Measurements from ENCODE around the gene TMEM63B.
"Not testable (repeated sequence)": the region's sequence is repeated elsewhere in the genome, so short reads cannot be mapped to it uniquely, and the experiment has no call there.

Gene TMEM63B

GRCh38 chr6:44119704-44120262 is 7.6 kb upstream of the TMEM63B start:
- no peak for DNase-seq

DNA sequence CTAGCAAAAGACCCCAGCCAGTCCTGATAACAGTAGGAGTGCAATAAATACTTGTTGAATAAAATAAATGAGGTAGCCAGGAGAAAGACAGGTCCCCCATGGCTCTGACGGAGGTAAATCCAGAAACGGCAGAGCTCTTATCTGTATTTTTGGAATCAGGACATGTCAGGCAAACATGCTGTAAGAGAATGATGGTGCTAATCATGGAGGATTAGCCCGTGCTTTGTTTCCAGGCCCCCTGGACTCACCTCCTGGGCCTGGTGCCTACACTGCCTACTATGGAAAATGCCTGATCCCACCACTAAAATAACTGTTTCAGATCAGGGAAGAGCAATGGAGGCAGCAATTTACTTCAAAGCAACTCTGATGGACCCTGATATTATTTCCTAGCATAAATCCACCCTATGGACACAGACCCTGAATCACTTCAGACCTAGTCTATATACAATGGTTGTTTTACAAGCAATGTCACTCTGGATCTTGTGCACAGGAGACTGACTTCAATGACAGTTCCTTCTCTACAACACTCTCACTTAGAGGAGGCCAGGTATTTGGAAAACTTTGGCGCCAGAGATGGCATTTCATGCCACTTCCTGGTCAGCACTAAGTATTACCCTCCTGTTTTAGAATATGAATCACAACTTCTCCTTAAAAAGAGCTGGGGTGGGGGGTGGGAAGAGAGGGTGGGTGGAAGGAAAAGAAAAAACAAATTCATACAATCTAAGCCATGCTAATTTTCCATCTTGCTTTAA is 6.5 kb upstream of the TMEM63B start:
- DNase-seq: no peak

DNA sequence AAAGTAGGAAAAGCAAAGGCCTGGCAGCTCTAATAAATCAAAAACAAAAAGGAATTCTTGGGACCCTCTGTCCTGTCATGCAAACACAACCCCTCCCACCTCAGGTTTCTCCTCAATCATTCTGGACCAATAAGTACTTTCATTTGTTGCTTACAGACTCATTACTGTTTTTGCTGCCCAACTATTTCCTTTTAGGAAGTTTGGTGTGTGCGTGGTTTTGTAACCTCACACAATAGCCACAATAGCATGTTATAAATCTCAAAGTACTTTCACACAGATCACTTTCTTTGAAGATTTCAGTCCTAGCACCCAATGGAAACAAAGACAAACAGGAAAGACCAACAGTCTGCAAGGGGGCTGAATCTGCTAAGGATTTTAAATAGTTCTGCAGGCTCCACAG is 4.6 kb upstream of the TMEM63B start:
- DNase-seq: peak; percentile 54

DNA sequence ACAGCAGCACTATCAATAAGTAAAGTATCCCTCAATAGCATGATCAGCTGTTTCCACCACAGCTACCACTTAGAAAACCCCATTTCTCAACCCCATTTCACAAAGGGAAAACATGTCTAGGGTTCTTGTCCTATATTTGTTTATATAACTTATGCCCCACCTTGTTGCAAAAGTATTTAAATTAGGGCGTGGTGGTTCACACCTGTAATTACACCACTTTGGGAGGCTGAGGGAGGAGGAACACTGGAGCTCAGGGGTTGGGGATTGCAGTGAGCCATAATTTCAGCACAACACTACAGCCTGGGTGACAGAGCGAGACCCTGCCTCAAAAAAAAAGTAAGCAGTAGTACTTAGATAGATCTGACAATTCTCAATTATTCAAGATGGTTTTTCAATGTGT is 3.8 kb upstream of the TMEM63B start:
- DNase-seq: no peak

- peak; percentile 86 for DNase-seq
Measured at GRCh38 chr6:44126320-44127149, 819 bp upstream of the TMEM63B start.

DNA sequence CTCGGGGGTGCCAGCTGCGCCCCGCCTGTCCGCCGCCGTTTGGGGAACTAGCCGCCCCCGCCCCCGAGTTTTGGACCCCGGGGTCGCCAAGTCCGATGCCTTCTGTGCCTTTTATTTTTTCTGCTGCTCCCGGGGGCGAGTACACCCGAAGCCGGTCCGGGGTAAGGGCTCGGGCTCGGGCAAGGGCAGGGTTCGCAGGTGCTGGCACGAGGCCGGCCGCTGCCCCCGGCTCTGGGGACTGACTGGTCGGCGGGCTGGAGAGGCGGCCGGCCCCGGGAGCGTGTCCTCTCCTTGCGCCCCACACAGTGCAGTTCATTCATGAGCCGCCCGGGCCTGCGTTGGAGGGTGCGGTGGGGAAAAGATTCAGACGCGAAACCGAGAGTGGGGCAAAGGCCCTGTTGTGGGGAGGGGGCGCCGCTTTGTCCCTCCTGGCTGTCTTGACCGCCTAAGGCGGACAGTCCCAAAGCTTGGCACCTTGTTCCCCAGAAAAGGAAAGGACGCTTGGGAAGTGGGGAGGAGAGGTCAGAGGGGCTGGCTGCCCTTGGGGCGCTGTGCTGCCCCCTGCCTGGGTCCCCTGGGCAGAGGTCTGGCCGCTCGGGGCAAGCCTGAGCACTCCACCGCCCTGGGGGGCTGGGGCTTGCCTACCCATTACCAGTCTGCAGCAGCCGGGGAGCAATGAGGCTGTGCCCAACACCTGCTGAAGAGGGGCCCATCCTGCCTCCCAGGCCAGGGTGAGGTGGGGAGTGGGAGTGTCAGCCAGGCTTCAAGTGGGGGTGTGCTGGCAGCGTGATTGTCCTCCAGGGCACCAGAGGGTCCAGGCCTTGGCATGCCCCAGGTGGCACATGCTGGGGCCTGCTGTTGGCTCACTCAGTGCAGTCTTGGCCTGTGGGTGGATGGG is 915 bp downstream of the TMEM63B start:
- DNase-seq: no peak

- no peak for DNase-seq
Measured at GRCh38 chr6:44129841-44130322, 2.5 kb downstream of the TMEM63B start.

GRCh38 chr6:44131892-44132291 is 4.5 kb downstream of the TMEM63B start:
- no peak for DNase-seq

GRCh38 chr6:44132476-44132875 is 5.1 kb downstream of the TMEM63B start:
- no peak for DNase-seq

DNA sequence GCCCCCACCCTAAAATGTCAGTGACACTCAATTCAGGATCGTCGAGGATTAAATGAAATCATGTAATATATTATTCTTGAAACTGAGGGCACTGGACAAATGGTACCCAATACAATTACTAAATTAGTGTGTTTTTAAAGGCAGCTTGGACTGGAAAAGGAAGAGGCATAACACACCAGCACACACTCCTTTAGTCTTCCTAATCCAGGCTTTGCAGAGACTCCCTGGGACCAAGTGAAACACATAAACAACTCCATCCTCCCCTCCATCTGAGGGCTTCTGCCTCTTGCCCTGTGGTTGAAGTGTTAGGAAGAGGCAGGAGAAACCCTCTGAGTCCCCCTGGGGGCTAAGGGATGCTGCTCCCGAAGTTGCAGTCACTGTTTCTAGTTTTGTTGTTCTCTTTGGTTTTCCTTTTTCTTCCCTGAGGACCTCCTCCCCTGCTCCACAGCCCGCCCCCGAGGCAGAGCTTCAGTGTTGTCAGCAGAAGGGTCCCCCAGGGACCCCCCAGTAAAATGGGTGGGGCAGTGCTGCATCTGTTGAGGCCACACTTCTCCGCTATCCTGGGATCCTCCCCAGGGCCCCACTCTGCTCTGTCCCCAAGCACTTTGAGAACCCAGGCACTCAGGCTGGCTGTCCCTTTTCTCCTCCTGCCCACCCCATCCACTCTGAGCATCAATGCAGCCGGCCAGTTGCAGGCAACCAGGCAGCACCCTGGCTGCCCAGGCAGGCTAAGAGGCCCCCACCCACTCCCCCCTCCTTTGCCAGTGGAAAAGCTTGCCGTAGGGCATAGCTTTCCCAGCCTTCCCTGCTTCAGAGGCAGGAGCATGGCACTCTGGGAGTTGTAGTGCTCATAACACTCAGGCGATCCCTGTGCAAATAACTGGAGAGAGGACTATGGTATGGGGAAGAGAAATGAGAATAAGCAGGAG is 5.9 kb downstream of the TMEM63B start:
- DNase-seq: no peak

GRCh38 chr6:44133981-44134711 is 6.8 kb downstream of the TMEM63B start:
- no peak for DNase-seq

GRCh38 chr6:44135173-44135758 is 7.9 kb downstream of the TMEM63B start:
- no peak for DNase-seq

- no peak for DNase-seq
Measured at GRCh38 chr6:44135875-44136274, 8.5 kb downstream of the TMEM63B start.

DNA sequence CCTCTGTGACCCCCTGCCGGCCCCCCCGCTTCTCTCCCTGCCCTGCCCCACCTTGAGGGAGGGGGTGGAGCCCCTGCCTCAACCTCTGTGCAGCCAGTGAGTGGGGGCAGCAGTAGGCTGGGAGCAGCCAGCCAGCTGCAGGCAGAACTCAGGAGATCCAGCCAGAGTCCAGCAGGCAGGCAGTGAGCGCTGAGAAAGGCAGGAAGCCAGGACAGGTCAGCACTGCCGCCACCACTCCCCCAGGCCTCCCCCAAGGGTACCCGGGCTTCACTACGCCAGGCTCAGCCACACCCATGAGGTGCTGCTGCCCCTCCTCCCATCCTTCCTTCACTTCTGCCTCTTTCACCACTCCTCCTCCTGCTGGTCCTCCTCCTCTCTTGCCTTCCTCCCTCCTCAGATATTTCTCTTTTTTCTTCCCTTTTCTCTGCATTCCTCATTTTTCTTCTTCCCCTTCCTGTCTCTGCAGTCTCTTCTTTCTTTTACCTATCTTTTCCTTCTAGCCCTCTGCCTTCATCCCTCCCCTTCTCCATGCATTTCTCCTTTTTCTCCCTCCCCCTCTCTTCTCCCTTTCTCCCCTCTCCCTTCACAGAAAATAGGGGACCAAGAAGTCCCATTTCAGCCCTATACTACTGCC is 11.5 kb downstream of the TMEM63B start:
- DNase-seq: no peak

DNA sequence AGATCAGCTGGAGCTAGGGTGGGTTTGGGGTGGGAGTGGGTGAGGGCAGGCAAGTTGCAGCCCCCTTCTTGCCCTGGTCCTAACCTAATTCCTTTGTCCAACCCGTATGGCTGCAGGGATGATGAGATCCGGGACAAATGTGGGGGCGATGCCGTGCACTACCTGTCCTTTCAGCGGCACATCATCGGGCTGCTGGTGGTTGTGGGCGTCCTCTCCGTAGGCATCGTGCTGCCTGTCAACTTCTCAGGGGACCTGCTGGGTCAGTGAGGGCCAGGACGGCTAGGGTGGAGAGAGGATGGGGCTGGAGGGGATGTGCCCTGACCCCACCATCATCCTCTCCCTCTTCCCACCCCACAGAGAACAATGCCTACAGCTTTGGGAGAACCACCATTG is 12.0 kb downstream of the TMEM63B start:
- DNase-seq: no peak

GRCh38 chr6:44142835-44143234 is 15.5 kb downstream of the TMEM63B start:
- no peak for DNase-seq

DNA sequence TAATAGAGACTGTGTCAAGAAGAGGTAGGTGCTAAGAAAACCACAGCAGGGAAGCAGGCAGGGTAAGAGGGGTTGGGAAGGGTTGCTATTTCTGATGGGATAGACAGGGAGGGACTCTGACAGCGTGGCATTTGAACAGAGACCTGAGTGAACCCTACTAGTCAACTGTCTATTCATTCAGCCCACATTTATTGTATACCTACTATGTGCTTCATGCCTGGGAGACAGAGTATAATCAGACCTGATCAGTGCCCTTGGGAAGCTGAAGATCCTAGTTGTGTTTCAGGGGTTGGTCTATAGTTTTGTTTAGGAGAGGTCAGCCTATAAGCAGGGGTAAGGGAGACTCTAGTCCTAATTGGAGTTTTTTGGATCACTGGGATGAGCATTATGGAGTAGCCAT is 16.4 kb downstream of the TMEM63B start:
- no peak for DNase-seq

DNA sequence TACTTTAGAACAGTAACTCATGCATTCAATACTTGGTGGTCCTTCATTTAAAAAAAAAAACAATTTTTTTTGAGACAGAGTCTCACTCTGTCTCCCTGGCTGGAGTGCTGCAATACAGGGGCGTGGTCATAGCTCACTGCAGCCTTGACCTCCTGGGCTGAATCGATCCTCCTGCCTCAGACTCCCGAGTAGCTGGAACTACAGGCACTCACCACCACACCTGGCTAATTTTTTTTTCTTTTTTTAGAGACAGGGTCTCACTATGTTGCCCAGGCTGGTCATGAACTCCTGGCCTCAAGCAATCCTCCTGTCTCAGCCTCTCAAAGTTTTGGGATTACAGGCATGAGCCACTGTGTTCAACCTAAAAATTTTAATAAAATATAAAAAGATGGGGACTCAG is 17.2 kb downstream of the TMEM63B start:
- not testable (repeated sequence) for DNase-seq

GRCh38 chr6:44145839-44146238 is 18.5 kb downstream of the TMEM63B start:
- DNase-seq: no peak

DNA sequence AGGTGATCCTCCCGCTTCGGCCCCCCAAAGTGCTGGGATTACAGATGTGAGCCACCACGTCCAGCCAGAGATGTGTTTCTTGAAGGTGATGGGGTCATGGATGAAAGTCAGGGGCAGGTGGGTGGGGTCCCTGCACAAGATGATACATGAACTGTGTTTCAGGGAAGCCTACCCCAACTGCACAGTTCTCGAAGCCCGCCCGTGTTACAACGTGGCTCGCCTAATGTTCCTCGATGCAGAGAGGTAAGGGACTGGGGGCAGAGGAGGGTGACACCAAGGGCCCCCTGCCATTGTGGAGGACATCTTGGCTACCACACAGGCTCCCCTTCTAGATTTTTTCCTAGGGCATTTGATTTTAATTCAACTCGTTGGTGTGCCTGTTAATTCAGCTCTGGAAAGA is 19.3 kb downstream of the TMEM63B start:
- DNase-seq: no peak
